GM18870 (cell line): ENCODE data around the gene RND3.

Experiments used
- ATAC-seq: cut with Tn5 transposase; IDR thresholded peaks from one replicate; pipeline ENCODE4 v1.9.1; 2021; ENCODE audit warnings: moderate library complexity; ENCODE audit not compliant: unreplicated experiment

RND3 gene

GRCh38 chr2:150494234-150494945 is 6.9 kb upstream of the RND3 start:
- no peak for ATAC-seq

- ATAC-seq: no peak
Measured at GRCh38 chr2:150491943-150492342, 4.5 kb upstream of the RND3 start.

GRCh38 chr2:150491430-150491829 is 4.0 kb upstream of the RND3 start:
- no peak for ATAC-seq

- ATAC-seq: no peak
Measured at GRCh38 chr2:150490466-150490865, 3.0 kb upstream of the RND3 start.

GRCh38 chr2:150486539-150487484 is 655 bp downstream of the RND3 start:
- no peak for ATAC-seq

GRCh38 chr2:150485871-150486538 is 1.5 kb downstream of the RND3 start:
- ATAC-seq: no peak

GRCh38 chr2:150485114-150485870 is 2.2 kb downstream of the RND3 start:
- ATAC-seq: peak; percentile 44

GRCh38 chr2:150484461-150485021 is 2.9 kb downstream of the RND3 start:
- ATAC-seq: no peak

GRCh38 chr2:150484006-150484405 is 3.5 kb downstream of the RND3 start:
- ATAC-seq: no peak

GRCh38 chr2:150483532-150483931 is 3.9 kb downstream of the RND3 start:
- ATAC-seq: no peak

- ATAC-seq: no peak
Measured at GRCh38 chr2:150482667-150483400, 4.6 kb downstream of the RND3 start.

- no peak for ATAC-seq
Measured at GRCh38 chr2:150482111-150482510, 5.4 kb downstream of the RND3 start.

- no peak for ATAC-seq
Measured at GRCh38 chr2:150480971-150481830, 6.3 kb downstream of the RND3 start.

- no peak for ATAC-seq
Measured at GRCh38 chr2:150480241-150480640, 7.2 kb downstream of the RND3 start.

- ATAC-seq: no peak
Measured at GRCh38 chr2:150479075-150479915, 8.2 kb downstream of the RND3 start.

GRCh38 chr2:150478200-150478974 is 9.1 kb downstream of the RND3 start:
- no peak for ATAC-seq

GRCh38 chr2:150477347-150477746 is 10.1 kb downstream of the RND3 start:
- ATAC-seq: no peak
